ENCODE data around the gene NECTIN4. TPM values are rescaled to one million over a fixed set of nuclear protein-coding genes. Genes with fewer than 3 reads are reported as not detected.

Gene NECTIN4
- total RNA-seq, 1 donor = not detected

DNA sequence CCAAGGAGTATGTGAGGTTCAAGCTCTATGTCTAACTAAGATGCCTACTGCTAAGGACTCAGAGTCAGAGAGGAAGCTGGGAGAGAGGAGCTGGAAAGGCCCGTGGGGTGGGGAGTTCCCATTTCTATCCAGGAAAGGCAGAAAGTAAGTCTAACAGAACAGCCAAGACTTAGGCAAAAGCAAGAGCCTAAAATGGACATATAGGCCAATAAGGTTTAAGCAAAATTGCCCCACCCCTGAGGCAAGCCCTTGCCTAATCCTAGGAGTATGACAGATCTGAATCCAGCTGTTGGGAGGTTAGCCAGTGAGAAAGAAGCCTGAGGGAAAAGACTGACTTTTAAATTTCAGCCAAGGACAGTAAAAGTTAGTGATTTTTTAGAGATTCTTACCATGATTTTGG lies 7.2 kb upstream of the NECTIN4 start:
- DNase-seq (ENCODE audit: low read depth) = peak; percentile 90
- TF ChIP-seq, protein P1, sequence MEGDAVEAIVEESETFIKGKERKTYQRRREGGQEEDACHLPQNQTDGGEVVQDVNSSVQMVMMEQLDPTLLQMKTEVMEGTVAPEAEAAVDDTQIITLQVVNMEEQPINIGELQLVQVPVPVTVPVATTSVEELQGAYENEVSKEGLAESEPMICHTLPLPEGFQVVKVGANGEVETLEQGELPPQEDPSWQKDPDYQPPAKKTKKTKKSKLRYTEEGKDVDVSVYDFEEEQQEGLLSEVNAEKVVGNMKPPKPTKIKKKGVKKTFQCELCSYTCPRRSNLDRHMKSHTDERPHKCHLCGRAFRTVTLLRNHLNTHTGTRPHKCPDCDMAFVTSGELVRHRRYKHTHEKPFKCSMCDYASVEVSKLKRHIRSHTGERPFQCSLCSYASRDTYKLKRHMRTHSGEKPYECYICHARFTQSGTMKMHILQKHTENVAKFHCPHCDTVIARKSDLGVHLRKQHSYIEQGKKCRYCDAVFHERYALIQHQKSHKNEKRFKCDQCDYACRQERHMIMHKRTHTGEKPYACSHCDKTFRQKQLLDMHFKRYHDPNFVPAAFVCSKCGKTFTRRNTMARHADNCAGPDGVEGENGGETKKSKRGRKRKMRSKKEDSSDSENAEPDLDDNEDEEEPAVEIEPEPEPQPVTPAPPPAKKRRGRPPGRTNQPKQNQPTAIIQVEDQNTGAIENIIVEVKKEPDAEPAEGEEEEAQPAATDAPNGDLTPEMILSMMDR (IDR thresholded peaks at IDR 0.05; ENCODE audit: insufficient read depth, low read length) = no peak
- no peak overlapping the region for H3K4me3 ChIP-seq (ENCODE audit: low read depth, low read length)

DNA sequence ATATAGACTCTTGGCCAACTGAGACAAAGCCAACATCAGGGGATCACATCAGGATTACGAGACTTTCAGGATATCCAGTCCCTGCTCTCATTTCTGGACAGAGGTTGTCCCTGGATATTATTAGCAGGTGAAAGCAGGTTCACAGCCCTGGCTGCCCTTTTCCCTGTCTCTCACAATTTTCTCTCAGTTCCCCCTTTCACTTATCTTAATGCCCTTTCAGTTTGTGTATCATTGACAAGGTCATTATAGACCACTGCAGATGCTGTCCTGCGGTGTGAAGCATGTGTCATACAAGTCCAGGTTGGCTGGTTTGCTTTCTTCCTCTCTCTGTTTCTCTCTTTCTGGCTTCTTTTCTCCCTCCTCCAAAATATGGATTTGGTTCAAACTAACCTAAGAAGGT lies 6.7 kb upstream of the NECTIN4 start:
- H3K4me3 ChIP-seq (ENCODE audit: low read depth, low read length) = no peak overlapping the region
- TF ChIP-seq, protein P1 (IDR thresholded peaks at IDR 0.05; ENCODE audit: insufficient read depth, low read length) = no peak
- DNase-seq (ENCODE audit: low read depth) = no peak

DNA sequence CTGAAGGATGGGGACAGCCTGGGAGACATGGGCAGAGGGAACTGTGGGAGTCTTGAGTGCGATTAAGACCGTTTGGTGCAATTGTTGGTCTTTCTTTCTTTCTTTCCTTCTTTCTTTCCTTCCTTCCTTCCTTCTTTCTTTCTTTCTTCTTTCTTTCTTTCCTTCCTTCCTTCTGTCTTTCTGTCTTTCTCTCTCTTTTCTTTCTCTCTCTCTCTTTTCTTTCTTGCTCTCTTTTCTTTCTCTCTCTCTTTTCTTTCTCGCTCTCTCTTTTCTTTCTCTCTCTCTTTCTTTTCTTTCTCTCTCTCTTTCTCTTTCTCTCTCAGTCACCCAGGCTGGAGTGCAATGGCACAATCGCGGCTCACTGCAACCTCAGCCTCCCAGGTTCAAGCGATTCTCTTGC lies 5.9 kb upstream of the NECTIN4 start:
- TF ChIP-seq, protein P1 (IDR thresholded peaks at IDR 0.05; ENCODE audit: insufficient read depth, low read length) = no peak
- H3K4me3 ChIP-seq (ENCODE audit: low read depth, low read length) = no peak overlapping the region
- no peak for DNase-seq (ENCODE audit: low read depth)

DNA sequence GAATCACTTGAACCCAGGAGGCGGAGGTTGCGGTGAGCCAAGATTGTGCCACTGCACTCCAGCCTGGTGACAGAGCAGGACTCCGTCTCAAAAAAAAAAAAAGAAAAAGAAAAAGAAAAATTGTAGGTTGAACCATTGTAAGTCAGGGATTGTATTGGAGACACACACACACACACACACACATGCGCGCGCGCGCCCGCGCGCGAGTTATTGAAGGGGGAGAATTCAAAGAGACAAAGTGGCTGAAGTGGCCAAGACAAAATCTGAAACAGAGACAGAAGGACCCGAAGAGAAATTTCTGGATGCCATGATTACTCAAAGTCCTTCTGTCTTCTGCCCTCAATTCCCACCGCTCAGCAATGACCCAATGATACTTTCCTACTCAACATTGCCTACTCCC lies 5.1 kb upstream of the NECTIN4 start:
- TF ChIP-seq, protein P1 (IDR thresholded peaks at IDR 0.05; ENCODE audit: insufficient read depth, low read length) = no peak
- H3K4me3 ChIP-seq (ENCODE audit: low read depth, low read length) = no peak overlapping the region
- DNase-seq (ENCODE audit: low read depth) = no peak

DNA sequence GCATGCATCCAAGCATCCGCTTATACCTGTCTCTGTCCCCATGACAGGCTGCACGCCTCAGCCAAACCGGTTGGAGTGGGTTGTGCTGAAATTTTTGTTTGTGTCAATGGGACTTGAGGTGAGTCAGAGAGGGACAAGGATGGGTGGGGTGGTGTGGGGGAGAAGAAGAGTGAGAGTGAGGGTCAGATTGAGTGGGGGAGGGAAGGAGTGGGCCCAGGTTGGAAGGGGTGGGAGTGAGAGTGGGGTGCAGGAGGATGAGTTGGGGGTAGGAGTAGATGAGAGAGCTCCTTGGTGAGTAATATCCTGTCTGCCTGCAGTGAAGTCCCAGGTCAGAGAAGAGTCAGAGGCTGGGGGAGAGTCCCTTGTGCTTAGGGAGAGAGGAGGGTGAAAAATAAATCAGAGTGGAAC lies 3.3 kb upstream of the NECTIN4 start:
- no peak overlapping the region for H3K4me3 ChIP-seq (ENCODE audit: low read depth, low read length)
- TF ChIP-seq, protein P1 (IDR thresholded peaks at IDR 0.05; ENCODE audit: insufficient read depth, low read length) = no peak
- DNase-seq (ENCODE audit: low read depth) = no peak

DNA sequence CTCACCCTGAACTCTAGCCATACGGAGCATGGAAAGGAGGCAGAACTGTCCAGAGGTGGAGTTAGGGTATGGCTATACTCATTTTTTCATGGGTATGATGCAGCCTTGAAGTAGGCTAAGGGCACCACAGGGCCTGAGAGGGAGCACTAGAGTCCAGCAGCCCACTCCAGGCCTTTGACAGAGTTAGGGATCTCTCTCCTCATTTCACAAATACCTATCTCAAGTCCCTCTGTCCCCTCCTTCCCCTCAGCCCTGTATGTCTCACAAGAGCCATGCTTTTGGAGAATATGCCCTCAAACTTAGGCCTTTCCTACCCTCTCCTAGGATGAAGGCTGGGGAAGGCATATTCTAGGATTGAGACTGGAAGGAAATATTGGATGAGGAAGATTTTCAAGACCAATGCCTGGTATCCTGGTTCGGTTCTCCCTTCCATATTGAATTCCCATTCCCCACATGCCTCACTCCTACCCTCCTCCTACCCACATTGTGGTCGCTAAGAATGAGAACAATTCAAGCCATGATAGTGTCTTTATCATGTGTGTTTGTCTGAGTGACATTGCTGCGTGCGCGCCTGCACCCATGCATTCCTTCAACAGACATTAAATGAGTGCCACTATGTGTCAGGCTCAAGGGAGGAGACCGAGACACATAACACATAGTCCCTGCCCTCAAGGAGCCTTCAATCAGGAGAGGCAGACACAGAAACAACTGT lies 2.6 kb upstream of the NECTIN4 start:
- TF ChIP-seq, protein P1 (IDR thresholded peaks at IDR 0.05; ENCODE audit: insufficient read depth, low read length) = no peak
- DNase-seq (ENCODE audit: low read depth) = no peak

DNA sequence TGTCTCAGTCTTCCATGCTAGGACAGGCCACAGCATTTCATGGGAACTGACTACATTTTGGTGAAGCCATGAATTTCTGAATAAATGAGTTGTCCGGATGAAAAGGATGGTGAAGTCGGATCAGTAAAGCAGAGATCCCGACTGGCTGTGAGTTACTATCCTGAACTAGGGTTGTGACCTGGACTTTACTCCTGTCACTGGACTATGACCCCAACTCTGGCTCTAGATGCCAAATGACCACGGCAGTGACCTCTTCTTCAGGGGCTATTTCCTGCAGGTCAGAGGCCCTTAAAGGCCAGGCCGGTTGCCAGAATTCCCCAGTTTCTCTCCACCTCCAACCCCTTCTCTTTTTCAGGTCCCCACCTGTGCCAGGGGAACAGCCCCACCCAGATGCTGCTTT lies 1.7 kb upstream of the NECTIN4 start:
- no peak for DNase-seq (ENCODE audit: low read depth)
- TF ChIP-seq, protein P1 (IDR thresholded peaks at IDR 0.05; ENCODE audit: insufficient read depth, low read length) = no peak

More for the DNA sequence above, 2.6 kb upstream of the NECTIN4 start:
- no peak overlapping the region for H3K4me3 ChIP-seq (ENCODE audit: low read depth, low read length)

More for the DNA sequence above, 1.7 kb upstream of the NECTIN4 start:
- H3K4me3 ChIP-seq (ENCODE audit: low read depth, low read length) = no peak overlapping the region
